PC-9 (cell line): ENCODE measurements around the gene NSUN6.
"Not testable (repeated sequence)": the region's sequence is repeated elsewhere in the genome, so short reads cannot be mapped to it uniquely, and the experiment has no call there.

Experiments used
- EZH2 ChIP-seq: fragments of 200-600 bp; sonication (generic); IDR thresholded peaks from 2 replicates; pipeline ENCODE4 v1.8.0; 2017; ENCODE audit warnings: antibody characterized with exemption, low read depth
- TF ChIP-seq, protein P1 (sequence below): fragments of 200-600 bp; sonication (generic); conservative IDR thresholded peaks from 2 replicates; pipeline ENCODE4 v1.6.1; 2017; ENCODE audit warnings: mixed run types, antibody characterized with exemption, mild to moderate bottlenecking, moderate library complexity

DNA sequence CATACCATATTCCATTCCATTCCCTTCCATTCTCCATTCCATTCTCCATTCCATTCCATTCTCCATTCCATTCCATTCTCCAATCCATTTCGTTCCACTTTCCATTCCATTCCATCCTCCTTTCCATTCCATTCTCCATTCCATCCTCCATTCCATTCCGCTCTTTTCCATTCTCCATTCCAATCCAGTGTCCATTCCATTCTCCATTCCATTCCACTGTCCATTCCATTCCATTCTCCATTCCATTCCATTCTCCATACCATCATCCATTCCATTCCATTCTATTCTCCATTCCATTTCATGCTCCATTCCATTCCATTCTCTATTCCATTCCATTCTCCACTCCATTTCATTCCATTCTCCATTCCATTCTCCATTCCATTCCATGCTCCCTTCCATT lies 81.0 kb downstream of the NSUN6 start:
- TF ChIP-seq, protein P1, sequence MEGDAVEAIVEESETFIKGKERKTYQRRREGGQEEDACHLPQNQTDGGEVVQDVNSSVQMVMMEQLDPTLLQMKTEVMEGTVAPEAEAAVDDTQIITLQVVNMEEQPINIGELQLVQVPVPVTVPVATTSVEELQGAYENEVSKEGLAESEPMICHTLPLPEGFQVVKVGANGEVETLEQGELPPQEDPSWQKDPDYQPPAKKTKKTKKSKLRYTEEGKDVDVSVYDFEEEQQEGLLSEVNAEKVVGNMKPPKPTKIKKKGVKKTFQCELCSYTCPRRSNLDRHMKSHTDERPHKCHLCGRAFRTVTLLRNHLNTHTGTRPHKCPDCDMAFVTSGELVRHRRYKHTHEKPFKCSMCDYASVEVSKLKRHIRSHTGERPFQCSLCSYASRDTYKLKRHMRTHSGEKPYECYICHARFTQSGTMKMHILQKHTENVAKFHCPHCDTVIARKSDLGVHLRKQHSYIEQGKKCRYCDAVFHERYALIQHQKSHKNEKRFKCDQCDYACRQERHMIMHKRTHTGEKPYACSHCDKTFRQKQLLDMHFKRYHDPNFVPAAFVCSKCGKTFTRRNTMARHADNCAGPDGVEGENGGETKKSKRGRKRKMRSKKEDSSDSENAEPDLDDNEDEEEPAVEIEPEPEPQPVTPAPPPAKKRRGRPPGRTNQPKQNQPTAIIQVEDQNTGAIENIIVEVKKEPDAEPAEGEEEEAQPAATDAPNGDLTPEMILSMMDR, result not testable (repeated sequence)
- TF ChIP-seq EZH2, result not testable (repeated sequence)
